ENCODE results near the gene KRT12. TPM values are rescaled to one million over a fixed set of nuclear protein-coding genes. Genes with fewer than 3 reads are reported as not detected.
"Not testable (repeated sequence)": the region's sequence is repeated elsewhere in the genome, so short reads cannot be mapped to it uniquely, and the experiment has no call there.

Gene KRT12
- total RNA-seq, 1 experiment from 2014 or later: not detected

DNA sequence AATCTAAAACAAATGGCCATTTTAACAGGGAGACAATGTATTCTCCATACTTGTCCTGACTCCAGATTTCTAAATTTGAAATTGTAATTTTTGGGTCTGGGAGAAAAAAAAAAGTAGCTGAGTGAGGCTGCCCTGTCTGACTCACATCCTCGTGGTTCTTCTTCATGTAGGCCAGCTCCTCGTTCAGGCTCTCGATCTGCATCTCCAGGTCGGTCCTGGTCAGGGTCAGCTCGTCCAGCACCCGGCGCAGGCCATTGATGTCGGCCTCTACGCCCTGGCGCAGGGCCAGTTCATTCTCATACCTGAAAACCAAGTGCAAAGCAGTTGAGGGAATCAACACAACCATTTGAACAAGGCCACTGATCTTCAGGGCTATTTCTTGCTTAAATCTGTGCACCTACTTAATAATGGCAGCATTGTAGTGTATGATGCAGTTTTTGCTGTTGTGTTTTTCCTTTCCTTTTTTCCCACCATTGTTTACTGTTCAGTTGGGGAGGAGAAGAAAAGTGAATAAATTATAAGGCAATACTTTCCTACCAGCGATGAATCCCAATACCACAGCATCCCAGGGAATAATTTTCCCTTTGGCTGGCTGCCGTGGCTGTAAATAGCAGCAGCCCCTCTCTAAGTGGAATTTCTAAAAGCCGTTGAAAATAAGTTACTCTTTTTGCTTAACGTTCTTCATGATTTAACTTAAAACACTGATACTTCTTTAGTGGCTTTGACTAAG lies 2.2 kb downstream of the KRT12 start:
- CTCF ChIA-PET: no interaction called here
- Mint-ChIP-seq H3K27me3 (ENCODE audit: insufficient read depth, unreplicated experiment) (no peaks in the 10 kb centered on the region), H3K4me3 (ENCODE audit: unreplicated experiment) (no peak overlapping the region), H3K9me3 (ENCODE audit: unreplicated experiment) (peaks cover under 1% of the 10 kb centered on the region), H3K4me1 (ENCODE audit: low read depth, unreplicated experiment) (peaks cover 8% of the 10 kb centered on the region), H3K27ac (ENCODE audit: unreplicated experiment) (no peak overlapping the region), H3K36me3 (ENCODE audit: insufficient read depth, unreplicated experiment) (no peaks in the 10 kb centered on the region)
- DNase-seq: no peak
- POLR2A ChIA-PET: no interaction called here
- H3K27me3 ChIP-seq (replicated peaks; ENCODE audit: control insufficient read depth, insufficient read depth, low read length): no peaks in the 10 kb centered on the region
- H3K36me3 ChIP-seq (ENCODE audit: control insufficient read depth, insufficient read depth, low read length): no peaks in the 10 kb centered on the region
- intact Hi-C loops (cut with micrococcal nuclease; ENCODE audit: unreplicated experiment): no loop called here
- peaks cover 4% of the 10 kb centered on the region for H3K4me1 ChIP-seq
- no peaks in the 10 kb centered on the region for H3K9me3 ChIP-seq
- TF ChIP-seq CTCF (IDR thresholded peaks at IDR 0.05; ENCODE audit: insufficient read depth in 1 of 2, low read depth in 1 of 2, low read length in 1 of 2, severe bottlenecking in 1 of 2, unreplicated experiment in 1 of 2): no peak
- BruUV-seq (replicated peaks): no TSS peak
- no peak overlapping the region for H3K4me3 ChIP-seq (ENCODE audit: low read depth, low read length)

DNA sequence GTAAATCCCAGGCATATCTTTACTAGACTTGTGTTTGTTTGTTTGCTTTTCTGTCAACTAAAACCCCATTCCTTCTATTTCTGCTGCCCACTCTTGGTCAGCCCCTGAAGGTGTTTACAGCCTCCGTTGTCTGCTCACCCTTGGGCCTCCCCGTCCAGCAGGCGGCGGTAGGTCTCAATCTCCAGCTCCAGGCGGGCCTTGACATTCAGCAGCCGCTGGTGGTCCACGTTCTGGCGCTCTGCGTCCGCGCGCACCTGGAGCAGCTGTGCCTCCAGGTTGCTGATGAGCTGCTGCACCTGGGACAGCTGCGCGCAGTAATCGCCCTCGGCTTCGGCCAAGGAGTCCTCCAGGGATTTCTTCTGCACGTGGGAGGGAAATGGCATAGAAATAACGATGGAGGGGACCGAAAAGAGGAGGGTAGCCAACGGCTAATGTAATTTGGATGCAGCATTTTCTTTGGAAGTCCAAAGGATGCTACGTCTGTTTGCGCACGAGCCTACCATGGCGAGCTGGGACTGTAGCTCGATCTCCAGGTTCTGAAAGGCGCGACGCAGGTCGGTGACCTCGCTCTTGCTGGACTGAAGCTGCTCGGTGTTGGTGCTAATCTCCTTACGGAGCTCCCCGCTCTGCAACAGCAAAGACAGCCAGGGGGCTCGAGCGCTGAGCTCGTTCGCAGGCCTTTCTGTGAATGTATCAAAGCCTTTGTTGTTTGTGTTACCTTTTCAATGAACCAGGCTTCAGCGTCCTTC lies 3.9 kb downstream of the KRT12 start:
- H3K4me3 Mint-ChIP-seq (ENCODE audit: unreplicated experiment): no peak overlapping the region
- ChIA-PET CTCF (interaction anchor here (1.6 kb wide), 1 partner anchor 800 kb away, joined by 4 read pairs; no protein-coding TSS in a partner anchor), POLR2A (no interaction called here)
- Histone ChIP-seq H3K4me3 (ENCODE audit: low read depth, low read length) (no peak overlapping the region), H3K4me1 (peaks cover 16% of the 10 kb centered on the region), H3K36me3 (ENCODE audit: control insufficient read depth, insufficient read depth, low read length) (no peaks in the 10 kb centered on the region), H3K27me3 (replicated peaks; ENCODE audit: control insufficient read depth, insufficient read depth, low read length) (no peaks in the 10 kb centered on the region), H3K9me3 (no peaks in the 10 kb centered on the region)
- peaks cover 14% of the 10 kb centered on the region for H3K9me3 Mint-ChIP-seq (ENCODE audit: unreplicated experiment)
- no peak overlapping the region for H3K27ac Mint-ChIP-seq (ENCODE audit: unreplicated experiment)
- intact Hi-C loops (cut with micrococcal nuclease; ENCODE audit: unreplicated experiment): no loop called here
- no peaks in the 10 kb centered on the region for H3K36me3 Mint-ChIP-seq (ENCODE audit: insufficient read depth, unreplicated experiment)
- BruUV-seq (replicated peaks): no TSS peak
- H3K4me1 Mint-ChIP-seq (ENCODE audit: low read depth, unreplicated experiment): peaks cover 22% of the 10 kb centered on the region
- no peak for TF ChIP-seq CTCF (IDR thresholded peaks at IDR 0.05; ENCODE audit: insufficient read depth in 1 of 2, low read depth in 1 of 2, low read length in 1 of 2, severe bottlenecking in 1 of 2, unreplicated experiment in 1 of 2)
- no peaks in the 10 kb centered on the region for H3K27me3 Mint-ChIP-seq (ENCODE audit: insufficient read depth, unreplicated experiment)
- no peak for DNase-seq

DNA sequence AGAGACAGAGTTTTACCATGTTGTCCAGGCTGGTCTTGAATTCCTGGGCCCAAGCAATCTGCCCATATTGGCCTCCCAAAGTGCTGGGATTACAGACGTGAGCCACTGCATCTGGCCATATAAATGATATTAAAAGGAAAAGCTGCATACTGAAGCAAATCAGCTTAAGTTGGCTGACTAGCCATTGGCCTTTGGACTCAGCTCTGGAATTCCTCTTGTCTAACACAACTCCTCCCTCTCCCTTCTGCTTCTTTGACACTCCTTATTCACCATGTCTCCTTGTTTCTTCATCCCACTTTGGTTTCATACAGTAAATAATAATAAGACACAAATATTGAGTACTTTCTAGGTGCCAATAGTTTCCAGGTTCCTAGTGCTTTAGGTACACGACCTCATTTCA lies 7.5 kb downstream of the KRT12 start:
- H3K4me1 ChIP-seq: peaks cover 17% of the 10 kb centered on the region
- ChIA-PET CTCF (interaction anchor here (0.6 to 2.2 kb wide), 5 partner anchors 240 to 827 kb away, joined by 3 to 10 read pairs (median 5); no protein-coding TSS in a partner anchor), POLR2A (interaction anchor here (0.6 kb wide), 1 partner anchor 160 kb away, joined by 6 read pairs; no protein-coding TSS in a partner anchor)
- DNase-seq: no peak
- no peaks in the 10 kb centered on the region for H3K27me3 Mint-ChIP-seq (ENCODE audit: insufficient read depth, unreplicated experiment)
- H3K9me3 ChIP-seq: no peaks in the 10 kb centered on the region
- BruUV-seq (replicated peaks): no TSS peak
- H3K9me3 Mint-ChIP-seq (ENCODE audit: unreplicated experiment): peaks cover 14% of the 10 kb centered on the region
- no peaks in the 10 kb centered on the region for H3K27me3 ChIP-seq (replicated peaks; ENCODE audit: control insufficient read depth, insufficient read depth, low read length)
- H3K27ac Mint-ChIP-seq (ENCODE audit: unreplicated experiment): peak overlapping the region; percentile 66
- no peak overlapping the region for H3K4me3 ChIP-seq (ENCODE audit: low read depth, low read length)
- no peaks in the 10 kb centered on the region for H3K36me3 ChIP-seq (ENCODE audit: control insufficient read depth, insufficient read depth, low read length)
- no peak for TF ChIP-seq CTCF (IDR thresholded peaks at IDR 0.05; ENCODE audit: insufficient read depth in 1 of 2, low read depth in 1 of 2, low read length in 1 of 2, severe bottlenecking in 1 of 2, unreplicated experiment in 1 of 2)
- peaks cover 22% of the 10 kb centered on the region for H3K4me1 Mint-ChIP-seq (ENCODE audit: low read depth, unreplicated experiment)
- no peak overlapping the region for H3K4me3 Mint-ChIP-seq (ENCODE audit: unreplicated experiment)
- intact Hi-C loops (cut with micrococcal nuclease; ENCODE audit: unreplicated experiment): loop anchor here (5.0 kb wide), 2 partner anchors 463 to 808 kb away; no protein-coding TSS in a partner anchor
- no peaks in the 10 kb centered on the region for H3K36me3 Mint-ChIP-seq (ENCODE audit: insufficient read depth, unreplicated experiment)

- intact Hi-C loops (cut with micrococcal nuclease; ENCODE audit: unreplicated experiment): loop anchor here (5.0 kb wide), 2 partner anchors 464 to 809 kb away; no protein-coding TSS in a partner anchor
- Mint-ChIP-seq H3K9me3 (ENCODE audit: unreplicated experiment) (peaks cover 14% of the 10 kb centered on the region), H3K27ac (ENCODE audit: unreplicated experiment) (peak overlapping the region; percentile 59), H3K4me1 (ENCODE audit: low read depth, unreplicated experiment) (peaks cover 29% of the 10 kb centered on the region)
- H3K27me3 Mint-ChIP-seq (ENCODE audit: insufficient read depth, unreplicated experiment); H3K36me3 Mint-ChIP-seq (ENCODE audit: insufficient read depth, unreplicated experiment); BruUV-seq (replicated peaks); DNase-seq; H3K36me3 ChIP-seq (ENCODE audit: control insufficient read depth, insufficient read depth, low read length); H3K4me3 Mint-ChIP-seq (ENCODE audit: unreplicated experiment); H3K9me3 ChIP-seq; H3K4me3 ChIP-seq (ENCODE audit: low read depth, low read length); POLR2A ChIA-PET; H3K27me3 ChIP-seq (replicated peaks; ENCODE audit: control insufficient read depth, insufficient read depth, low read length): not testable (repeated sequence)
- CTCF ChIA-PET: interaction anchor here (2.2 kb wide), 1 partner anchor 804 kb away, joined by 10 read pairs; no protein-coding TSS in a partner anchor
- H3K4me1 ChIP-seq: peaks cover 22% of the 10 kb centered on the region
These were observed 8.4 kb downstream of the KRT12 start for GRCh38 chr17:40858667-40859066.
